WI38 (cell line): Measurements from ENCODE around the gene OGG1.
A peak's percentile ranks its signal among the peaks of the same experiment; 100 is the strongest.

ENCODE experiments used
- H3K4me3 ChIP-seq: 2 replicates; pipeline ENCODE4 v1.5.1; 2011; ENCODE audit warnings: low read depth, mild to moderate bottlenecking, control low read depth, low read length
- CTCF ChIP-seq: IDR thresholded peaks from 2 replicates; pipeline ENCODE4 v1.5.1; 2012; ENCODE audit warnings: low read depth, mild to moderate bottlenecking, control low read depth, low read length

OGG1 gene

GRCh38 chr3:9784965-9785364 is 35.2 kb downstream of the OGG1 start:
- no peak overlapping the region for H3K4me3 ChIP-seq
- TF ChIP-seq CTCF = no peak

- H3K4me3 ChIP-seq = no peak overlapping the region
- TF ChIP-seq CTCF = no peak
These were observed 35.9 kb downstream of the OGG1 start for GRCh38 chr3:9785602-9786001.

- TF ChIP-seq CTCF = no peak
- H3K4me3 ChIP-seq = no peak overlapping the region
These were observed 36.5 kb downstream of the OGG1 start for GRCh38 chr3:9786209-9786739.

GRCh38 chr3:9786825-9787669 is 37.3 kb downstream of the OGG1 start:
- no peak overlapping the region for H3K4me3 ChIP-seq
- TF ChIP-seq CTCF = peak; percentile 27

GRCh38 chr3:9787714-9788113 is 38.0 kb downstream of the OGG1 start:
- no peak for TF ChIP-seq CTCF
- no peak overlapping the region for H3K4me3 ChIP-seq

GRCh38 chr3:9791127-9791526 is 41.4 kb downstream of the OGG1 start:
- H3K4me3 ChIP-seq = peak overlapping the region; percentile 95

More at GRCh38 chr3:9791127-9791526, 41.4 kb downstream of the OGG1 start:
- no peak for TF ChIP-seq CTCF
